ENCODE data around the gene TTLL11. TPM values are rescaled to one million over a fixed set of nuclear protein-coding genes. Genes with fewer than 3 reads are reported as not detected.

The TTLL11 gene
- total RNA-seq, 4 donors from 2014 or later, result 7.2 to 12.1 (median 9.9) TPM

DNA sequence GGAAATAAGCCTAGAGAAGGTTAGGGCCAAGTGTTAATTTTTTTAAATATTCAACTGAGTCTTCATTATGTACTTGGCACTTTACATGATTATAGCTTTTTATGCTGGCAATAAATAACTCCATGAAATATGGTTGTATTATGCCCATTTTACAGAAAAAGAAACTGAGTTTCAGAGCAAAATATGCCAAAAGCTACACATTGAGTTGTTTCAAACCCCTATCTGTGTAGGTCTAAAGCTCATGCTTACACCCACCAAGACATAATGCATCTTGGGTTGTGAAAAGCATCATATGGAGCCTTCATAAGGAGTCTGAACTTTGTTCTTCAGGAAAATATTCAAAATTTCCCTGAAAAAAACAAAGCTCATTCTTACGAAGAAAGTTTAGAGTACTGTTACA, 14.6 kb downstream of the TTLL11 start:
- no peak overlapping the region for H3K27ac ChIP-seq
- 89% methylated on average over 1 of the region's 1 CpG for WGBS
- H3K36me3 ChIP-seq, result no peaks in the 10 kb centered on the region
- H3K4me3 ChIP-seq, result no peak overlapping the region
- H3K9me3 ChIP-seq, result peaks cover 10% of the 10 kb centered on the region
- H3K27me3 ChIP-seq, result no peaks in the 10 kb centered on the region
- no peaks in the 10 kb centered on the region for H3K4me1 ChIP-seq
- TF ChIP-seq POLR2AphosphoS5 (IDR thresholded peaks at IDR 0.05) (no peak), POLR2A (IDR thresholded peaks at IDR 0.05) (no peak), EP300 (IDR thresholded peaks at IDR 0.05) (no peak)
- TF ChIP-seq, protein P1, sequence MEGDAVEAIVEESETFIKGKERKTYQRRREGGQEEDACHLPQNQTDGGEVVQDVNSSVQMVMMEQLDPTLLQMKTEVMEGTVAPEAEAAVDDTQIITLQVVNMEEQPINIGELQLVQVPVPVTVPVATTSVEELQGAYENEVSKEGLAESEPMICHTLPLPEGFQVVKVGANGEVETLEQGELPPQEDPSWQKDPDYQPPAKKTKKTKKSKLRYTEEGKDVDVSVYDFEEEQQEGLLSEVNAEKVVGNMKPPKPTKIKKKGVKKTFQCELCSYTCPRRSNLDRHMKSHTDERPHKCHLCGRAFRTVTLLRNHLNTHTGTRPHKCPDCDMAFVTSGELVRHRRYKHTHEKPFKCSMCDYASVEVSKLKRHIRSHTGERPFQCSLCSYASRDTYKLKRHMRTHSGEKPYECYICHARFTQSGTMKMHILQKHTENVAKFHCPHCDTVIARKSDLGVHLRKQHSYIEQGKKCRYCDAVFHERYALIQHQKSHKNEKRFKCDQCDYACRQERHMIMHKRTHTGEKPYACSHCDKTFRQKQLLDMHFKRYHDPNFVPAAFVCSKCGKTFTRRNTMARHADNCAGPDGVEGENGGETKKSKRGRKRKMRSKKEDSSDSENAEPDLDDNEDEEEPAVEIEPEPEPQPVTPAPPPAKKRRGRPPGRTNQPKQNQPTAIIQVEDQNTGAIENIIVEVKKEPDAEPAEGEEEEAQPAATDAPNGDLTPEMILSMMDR (IDR thresholded peaks at IDR 0.05), result no peak
- DNase-seq (ENCODE audit: low spot score in 2 of 2), result no peak

DNA sequence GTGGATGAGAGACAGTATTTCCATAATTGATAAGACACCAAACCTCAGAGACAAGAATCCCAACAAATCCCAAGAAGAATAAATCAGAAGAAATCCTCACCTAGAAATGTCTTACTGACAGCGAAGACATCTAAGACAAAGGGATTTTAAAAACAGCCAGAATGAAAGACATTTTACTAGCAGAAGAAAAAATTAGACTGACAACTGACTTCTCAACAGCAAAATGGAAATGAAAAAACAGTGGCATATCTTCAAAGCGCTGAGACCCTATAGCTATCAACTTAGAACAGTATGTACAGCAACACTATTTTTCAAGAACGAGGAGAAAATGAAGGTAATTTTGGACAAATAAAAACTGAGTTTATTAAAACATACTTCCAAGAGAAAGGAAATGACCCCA, 16.3 kb downstream of the TTLL11 start:
- Histone ChIP-seq H3K4me1 (no peaks in the 10 kb centered on the region), H3K4me3 (no peak overlapping the region), H3K27ac (no peak overlapping the region), H3K27me3 (no peaks in the 10 kb centered on the region), H3K9me3 (peaks cover 10% of the 10 kb centered on the region), H3K36me3 (no peaks in the 10 kb centered on the region)
- DNase-seq (ENCODE audit: low spot score in 2 of 2), result no peak
- WGBS, result 99% methylated on average over 3 of the region's 3 CpGs
- TF ChIP-seq EP300 (IDR thresholded peaks at IDR 0.05), result no peak
- TF ChIP-seq, protein P1 (IDR thresholded peaks at IDR 0.05), result no peak
- TF ChIP-seq POLR2AphosphoS5 (IDR thresholded peaks at IDR 0.05), result no peak
- TF ChIP-seq POLR2A (IDR thresholded peaks at IDR 0.05), result no peak

DNA sequence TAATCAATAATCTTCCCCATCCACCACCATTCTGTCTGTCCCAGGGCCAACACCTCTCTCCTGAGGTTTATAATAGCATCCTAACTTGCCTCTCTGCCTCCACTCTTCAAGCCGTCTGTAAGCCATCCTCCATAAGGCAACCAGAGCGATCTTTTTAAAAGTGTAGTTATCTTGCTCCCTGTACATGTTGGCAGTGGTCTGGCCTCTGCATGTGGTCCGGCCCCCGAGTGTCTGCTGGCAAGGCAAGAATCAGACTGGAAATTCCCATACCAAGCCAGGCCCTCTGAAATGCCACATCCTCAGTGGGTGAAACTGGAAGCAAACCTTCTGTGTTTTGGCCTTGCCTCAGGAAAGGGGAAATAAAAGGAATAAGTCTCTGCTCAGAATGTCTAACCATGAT, 17.0 kb downstream of the TTLL11 start:
- no peak for DNase-seq (ENCODE audit: low spot score in 2 of 2)
- no peaks in the 10 kb centered on the region for H3K36me3 ChIP-seq
- no peak overlapping the region for H3K27ac ChIP-seq
- no peaks in the 10 kb centered on the region for H3K27me3 ChIP-seq
- H3K4me1 ChIP-seq, result no peaks in the 10 kb centered on the region
- H3K9me3 ChIP-seq, result peaks cover 10% of the 10 kb centered on the region
- WGBS, result 88% methylated on average over 4 of the region's 4 CpGs
- TF ChIP-seq POLR2A (IDR thresholded peaks at IDR 0.05) (no peak), POLR2AphosphoS5 (IDR thresholded peaks at IDR 0.05) (no peak), EP300 (IDR thresholded peaks at IDR 0.05) (no peak)
- TF ChIP-seq, protein P1 (IDR thresholded peaks at IDR 0.05), result no peak
- no peak overlapping the region for H3K4me3 ChIP-seq

DNA sequence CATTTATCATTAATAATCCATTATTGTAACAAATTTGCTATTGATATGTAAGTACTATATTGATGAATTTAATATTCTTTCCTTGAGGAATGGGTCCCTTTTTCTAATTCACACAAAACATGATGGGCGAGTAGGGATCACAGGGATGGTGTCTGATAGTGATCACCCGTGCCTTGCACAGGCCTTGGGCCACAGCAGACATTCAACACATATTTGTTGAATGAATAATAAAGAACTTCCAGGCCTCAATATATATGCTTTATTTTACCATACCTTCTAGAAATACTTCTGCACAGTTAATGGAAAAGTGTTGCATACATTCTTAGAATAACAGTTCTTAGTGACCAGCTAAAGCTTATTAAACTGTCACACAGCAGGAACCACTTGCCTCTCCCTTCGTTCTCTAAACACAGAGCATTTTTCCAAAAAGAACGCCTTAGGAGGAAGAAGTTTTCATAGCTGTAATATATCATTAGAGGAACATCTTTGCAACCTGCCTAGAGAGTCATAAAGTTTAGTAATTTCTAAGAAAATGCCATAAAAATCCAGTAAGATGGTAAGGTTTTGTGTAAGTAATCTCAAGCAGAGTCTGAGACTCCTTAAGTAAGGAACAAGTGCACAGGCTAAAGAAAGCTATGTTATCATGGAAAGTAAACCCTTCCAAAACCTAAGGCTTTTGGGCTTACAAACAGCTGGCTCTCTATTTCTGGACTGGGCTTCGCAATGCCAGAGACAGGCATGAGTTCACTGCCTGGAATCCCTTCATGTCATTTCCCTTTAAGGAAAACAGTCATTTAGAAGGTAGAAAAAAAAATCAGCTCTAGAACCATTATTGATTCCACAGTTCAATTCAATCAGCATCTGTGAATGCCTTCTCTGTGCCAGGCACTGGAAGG, 17.7 kb downstream of the TTLL11 start:
- H3K27me3 ChIP-seq, result no peaks in the 10 kb centered on the region
- H3K4me1 ChIP-seq, result no peaks in the 10 kb centered on the region
- H3K9me3 ChIP-seq, result peaks cover 10% of the 10 kb centered on the region
- H3K4me3 ChIP-seq, result no peak overlapping the region
- H3K36me3 ChIP-seq, result no peaks in the 10 kb centered on the region
- no peak for DNase-seq (ENCODE audit: low spot score in 2 of 2)
- WGBS, result 82% methylated on average over 5 of the region's 5 CpGs
- TF ChIP-seq POLR2AphosphoS5 (IDR thresholded peaks at IDR 0.05), result no peak
- TF ChIP-seq, protein P1 (IDR thresholded peaks at IDR 0.05), result no peak
- no peak overlapping the region for H3K27ac ChIP-seq

DNA sequence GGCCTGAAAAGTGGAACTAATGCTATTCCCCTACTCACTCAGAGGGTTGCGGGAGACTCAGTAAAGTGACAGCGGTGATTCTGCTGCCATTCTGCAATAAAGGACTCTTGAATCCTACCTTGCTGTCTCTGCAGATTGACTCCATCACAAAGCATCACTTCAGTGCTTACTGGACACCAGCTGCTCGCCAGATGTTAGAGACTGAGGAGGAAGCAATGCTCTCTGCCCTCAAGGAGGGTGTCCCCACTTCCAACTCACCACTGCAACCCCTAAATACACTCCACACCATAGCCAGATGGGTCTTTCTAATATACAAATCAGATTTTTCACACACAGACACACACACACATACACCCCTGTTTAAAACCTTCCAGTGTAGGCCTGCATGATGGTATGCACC, 21.4 kb downstream of the TTLL11 start:
- Histone ChIP-seq H3K27me3 (no peaks in the 10 kb centered on the region), H3K27ac (no peak overlapping the region), H3K36me3 (no peaks in the 10 kb centered on the region), H3K4me1 (no peaks in the 10 kb centered on the region), H3K9me3 (no peaks in the 10 kb centered on the region), H3K4me3 (no peak overlapping the region)
- no peak for TF ChIP-seq POLR2A (IDR thresholded peaks at IDR 0.05)
- TF ChIP-seq, protein P1 (IDR thresholded peaks at IDR 0.05), result no peak
- DNase-seq (ENCODE audit: low spot score in 2 of 2), result no peak
- 92% methylated on average over 3 of the region's 3 CpGs for WGBS

Measured in suprapubic skin (tissue), 4 donors.